ENCODE data around the gene PNRC1. TPM values are rescaled to one million over a fixed set of nuclear protein-coding genes. Genes with fewer than 3 reads are reported as not detected.

PNRC1 gene
- polyA plus RNA-seq, 1 donor from 2014 or later: 22.2 TPM

DNA sequence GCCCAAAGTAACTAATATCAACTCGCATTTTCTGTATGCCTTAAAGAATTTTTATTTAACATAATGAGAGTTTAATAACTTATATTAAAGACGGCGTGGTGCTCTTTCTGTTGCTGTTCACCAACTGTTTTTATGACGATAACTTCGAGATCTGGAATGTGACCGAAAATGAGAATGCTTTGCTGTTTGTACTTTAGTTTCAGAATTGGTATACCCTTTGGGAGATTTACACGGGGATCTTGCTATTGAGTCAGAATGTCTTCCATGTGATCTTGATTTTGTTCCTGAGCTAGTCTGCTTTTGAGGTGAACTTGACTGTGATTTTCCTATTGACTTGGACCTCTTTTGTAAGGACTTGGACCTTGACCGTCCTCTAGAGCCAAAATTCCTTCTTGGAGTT lies 17.9 kb downstream of the PNRC1 start:
- no peaks in the 10 kb centered on the region for H3K79me2 ChIP-seq (replicated peaks; ENCODE audit: insufficient read depth, low read length)
- no peaks in the 10 kb centered on the region for H4K20me1 ChIP-seq (ENCODE audit: insufficient read depth)
- H3F3A ChIP-seq (ENCODE audit: insufficient read depth, low read length, poor library complexity, severe bottlenecking): no peaks in the 10 kb centered on the region
- H3K27ac ChIP-seq (ENCODE audit: low read length): no peak overlapping the region
- no peak overlapping the region for H2AFZ ChIP-seq (ENCODE audit: low read depth, low read length)
- H3K36me3 ChIP-seq (ENCODE audit: insufficient read depth, low read length): peaks cover 4% of the 10 kb centered on the region
- H3K4me2 ChIP-seq (ENCODE audit: low read length): no peak overlapping the region
- H3K9ac ChIP-seq (ENCODE audit: low read length): no peak overlapping the region
- H3K9me3 ChIP-seq (ENCODE audit: low read length): no peaks in the 10 kb centered on the region
- no peaks in the 10 kb centered on the region for H3K27me3 ChIP-seq (ENCODE audit: insufficient read depth, low read depth, low read length)
- no peak overlapping the region for H3K4me3 ChIP-seq (ENCODE audit: low read length)
- TF ChIP-seq TAF1 (IDR thresholded peaks at IDR 0.05; ENCODE audit: low read depth) (no peak), REST (IDR thresholded peaks at IDR 0.05; ENCODE audit: borderline replicate concordance) (no peak), RAD21 (conservative IDR thresholded peaks at IDR 0.05) (no peak), EP300 (conservative IDR thresholded peaks at IDR 0.05; ENCODE audit: poor library complexity, severe bottlenecking) (no peak), EZH2 (IDR thresholded peaks at IDR 0.05; ENCODE audit: borderline replicate concordance, insufficient read depth, low read length, poor library complexity, severe bottlenecking) (no peak), SMC3 (conservative IDR thresholded peaks at IDR 0.05; ENCODE audit: poor library complexity) (no peak), MXI1 (conservative IDR thresholded peaks at IDR 0.05; ENCODE audit: poor library complexity, severe bottlenecking) (no peak), POLR2AphosphoS5 (IDR thresholded peaks at IDR 0.05) (no peak), CTCF (IDR thresholded peaks at IDR 0.05; ENCODE audit: poor library complexity, severe bottlenecking) (no peak)
- no peaks in the 10 kb centered on the region for H3K9me2 ChIP-seq (ENCODE audit: insufficient read depth, low read length)

- no peaks in the 10 kb centered on the region for H3K9me3 ChIP-seq (ENCODE audit: low read length)
- H2AFZ ChIP-seq (ENCODE audit: low read depth, low read length): no peak overlapping the region
- no peak overlapping the region for H3K4me2 ChIP-seq (ENCODE audit: low read length)
- no peaks in the 10 kb centered on the region for H3K27me3 ChIP-seq (ENCODE audit: insufficient read depth, low read depth, low read length)
- no peaks in the 10 kb centered on the region for H4K20me1 ChIP-seq (ENCODE audit: insufficient read depth)
- H3K79me2 ChIP-seq (replicated peaks; ENCODE audit: insufficient read depth, low read length): no peaks in the 10 kb centered on the region
- TF ChIP-seq EP300 (conservative IDR thresholded peaks at IDR 0.05; ENCODE audit: poor library complexity, severe bottlenecking) (no peak), RAD21 (conservative IDR thresholded peaks at IDR 0.05) (no peak), EZH2 (IDR thresholded peaks at IDR 0.05; ENCODE audit: borderline replicate concordance, insufficient read depth, low read length, poor library complexity, severe bottlenecking) (no peak), SMC3 (conservative IDR thresholded peaks at IDR 0.05; ENCODE audit: poor library complexity) (no peak), REST (IDR thresholded peaks at IDR 0.05; ENCODE audit: borderline replicate concordance) (no peak), POLR2AphosphoS5 (IDR thresholded peaks at IDR 0.05) (no peak), CTCF (IDR thresholded peaks at IDR 0.05; ENCODE audit: poor library complexity, severe bottlenecking) (no peak), TAF1 (IDR thresholded peaks at IDR 0.05; ENCODE audit: low read depth) (no peak), MXI1 (conservative IDR thresholded peaks at IDR 0.05; ENCODE audit: poor library complexity, severe bottlenecking) (no peak)
- H3K4me3 ChIP-seq (ENCODE audit: low read length): no peak overlapping the region
- no peaks in the 10 kb centered on the region for H3F3A ChIP-seq (ENCODE audit: insufficient read depth, low read length, poor library complexity, severe bottlenecking)
- H3K27ac ChIP-seq (ENCODE audit: low read length): no peak overlapping the region
- no peaks in the 10 kb centered on the region for H3K9me2 ChIP-seq (ENCODE audit: insufficient read depth, low read length)
- no peak overlapping the region for H3K9ac ChIP-seq (ENCODE audit: low read length)
- peaks cover 4% of the 10 kb centered on the region for H3K36me3 ChIP-seq (ENCODE audit: insufficient read depth, low read length)
These were observed 19.6 kb downstream of the PNRC1 start for GRCh38 chr6:89100114-89100513.
